ENCODE data around the gene SLC6A15. TPM values are rescaled to one million over a fixed set of nuclear protein-coding genes. Genes with fewer than 3 reads are reported as not detected.

SLC6A15 gene
- total RNA-seq, 1 experiment from 2014 or later = not detected

DNA sequence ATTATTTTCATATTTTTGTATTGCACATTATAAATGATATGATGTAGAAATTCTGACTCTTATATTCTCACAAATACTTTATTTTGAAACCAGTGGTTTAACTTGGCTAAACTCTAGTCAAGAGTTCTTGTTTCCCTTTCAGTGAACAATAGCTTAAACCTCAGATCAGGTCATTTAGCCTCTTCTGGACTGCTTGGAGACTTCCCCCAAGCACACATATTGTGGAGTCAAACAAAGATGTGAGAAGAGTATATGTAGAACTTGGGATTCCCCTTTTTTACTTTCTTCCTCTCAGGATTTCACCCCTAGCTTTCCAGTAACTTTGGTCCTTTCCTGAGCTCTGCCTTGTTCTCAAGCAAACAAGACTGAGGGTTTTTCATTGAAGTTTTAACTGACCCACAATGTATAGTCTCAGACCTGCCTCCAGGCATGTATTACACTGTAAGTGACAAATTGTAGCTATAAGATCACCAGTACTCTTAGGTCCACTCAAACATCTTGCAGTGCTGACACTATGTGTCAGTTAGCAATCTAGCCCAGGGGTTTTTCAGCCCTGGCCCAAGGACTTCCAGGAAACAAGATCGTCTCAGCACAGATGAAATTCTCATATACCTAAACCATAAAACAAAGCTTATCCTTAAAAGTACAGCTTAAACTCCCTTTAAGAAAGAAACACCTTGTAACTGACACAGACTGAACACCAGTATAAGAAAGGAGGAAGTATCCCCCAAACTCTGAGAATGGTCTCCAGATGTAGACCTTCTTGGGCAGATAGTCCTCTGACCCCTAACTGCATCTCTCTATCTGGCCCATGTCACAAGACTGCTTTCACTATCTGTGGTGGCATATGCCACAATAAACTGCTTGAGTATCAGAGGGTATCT lies 98.6 kb downstream of the SLC6A15 start:
- TF ChIP-seq, protein P1, sequence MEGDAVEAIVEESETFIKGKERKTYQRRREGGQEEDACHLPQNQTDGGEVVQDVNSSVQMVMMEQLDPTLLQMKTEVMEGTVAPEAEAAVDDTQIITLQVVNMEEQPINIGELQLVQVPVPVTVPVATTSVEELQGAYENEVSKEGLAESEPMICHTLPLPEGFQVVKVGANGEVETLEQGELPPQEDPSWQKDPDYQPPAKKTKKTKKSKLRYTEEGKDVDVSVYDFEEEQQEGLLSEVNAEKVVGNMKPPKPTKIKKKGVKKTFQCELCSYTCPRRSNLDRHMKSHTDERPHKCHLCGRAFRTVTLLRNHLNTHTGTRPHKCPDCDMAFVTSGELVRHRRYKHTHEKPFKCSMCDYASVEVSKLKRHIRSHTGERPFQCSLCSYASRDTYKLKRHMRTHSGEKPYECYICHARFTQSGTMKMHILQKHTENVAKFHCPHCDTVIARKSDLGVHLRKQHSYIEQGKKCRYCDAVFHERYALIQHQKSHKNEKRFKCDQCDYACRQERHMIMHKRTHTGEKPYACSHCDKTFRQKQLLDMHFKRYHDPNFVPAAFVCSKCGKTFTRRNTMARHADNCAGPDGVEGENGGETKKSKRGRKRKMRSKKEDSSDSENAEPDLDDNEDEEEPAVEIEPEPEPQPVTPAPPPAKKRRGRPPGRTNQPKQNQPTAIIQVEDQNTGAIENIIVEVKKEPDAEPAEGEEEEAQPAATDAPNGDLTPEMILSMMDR (IDR thresholded peaks at IDR 0.05; ENCODE audit: unreplicated experiment) = no peak
- DNase-seq = no peak
- Mint-ChIP-seq H3K27me3 (ENCODE audit: unreplicated experiment) (no peaks in the 10 kb centered on the region), H3K27ac (ENCODE audit: unreplicated experiment) (no peak overlapping the region), H3K4me1 (ENCODE audit: low read depth, unreplicated experiment) (no peaks in the 10 kb centered on the region), H3K36me3 (ENCODE audit: insufficient read depth, unreplicated experiment) (no peaks in the 10 kb centered on the region), H3K9me3 (ENCODE audit: low read depth, unreplicated experiment) (no peaks in the 10 kb centered on the region), H3K4me3 (ENCODE audit: low read depth, unreplicated experiment) (no peak overlapping the region)
- intact Hi-C loops (cut with micrococcal nuclease; ENCODE audit: unreplicated experiment) = no loop called here
- no TSS peak for BruUV-seq (replicated peaks)
- CTCF ChIA-PET = no interaction called here

DNA sequence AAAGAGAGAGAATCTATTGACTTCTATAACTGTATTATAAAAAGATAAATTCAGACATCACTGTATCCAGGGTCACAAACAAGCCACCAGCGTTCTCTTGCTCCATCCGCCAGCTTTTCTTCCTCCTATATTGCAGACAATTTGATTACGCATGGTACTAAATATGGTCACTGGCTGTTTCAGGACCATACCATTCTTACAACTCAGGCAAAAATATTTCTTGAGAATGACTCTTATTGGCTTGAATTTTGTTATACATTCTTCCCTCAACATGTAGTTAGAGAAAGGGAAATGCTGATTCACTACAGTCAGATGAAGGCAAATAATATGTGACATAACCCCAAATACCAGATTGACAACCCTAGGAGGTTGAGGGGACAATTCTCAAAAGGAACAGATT lies 101.3 kb downstream of the SLC6A15 start:
- H3K27me3 Mint-ChIP-seq (ENCODE audit: unreplicated experiment) = no peaks in the 10 kb centered on the region

DNA sequence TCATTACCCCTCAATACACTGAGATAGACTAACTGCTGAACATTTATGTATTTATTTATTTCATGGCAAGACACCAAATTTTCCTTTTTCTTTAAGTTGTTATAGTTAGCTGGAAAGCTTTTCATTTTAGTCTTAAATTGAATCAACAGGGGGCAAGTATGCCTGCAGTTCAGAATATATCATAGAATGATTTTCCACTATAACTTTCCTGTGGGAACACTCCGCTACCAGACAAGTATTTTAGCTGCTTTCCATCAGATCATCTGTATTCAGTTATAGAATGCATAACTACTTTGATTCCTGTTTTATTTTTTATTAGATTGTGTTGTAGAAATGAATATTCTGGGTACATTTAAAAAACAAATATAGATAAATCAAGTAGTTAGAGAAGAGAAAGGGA lies 102.0 kb downstream of the SLC6A15 start:
- intact Hi-C loops (cut with micrococcal nuclease; ENCODE audit: unreplicated experiment) = no loop called here
- H3K4me1 Mint-ChIP-seq (ENCODE audit: low read depth, unreplicated experiment) = no peaks in the 10 kb centered on the region
- no TSS peak for BruUV-seq (replicated peaks)
- CTCF ChIA-PET = no interaction called here
- H3K27me3 Mint-ChIP-seq (ENCODE audit: unreplicated experiment) = no peaks in the 10 kb centered on the region
- TF ChIP-seq, protein P1 (IDR thresholded peaks at IDR 0.05; ENCODE audit: unreplicated experiment) = no peak
- DNase-seq = no peak
- H3K9me3 Mint-ChIP-seq (ENCODE audit: low read depth, unreplicated experiment) = no peaks in the 10 kb centered on the region
- no peak overlapping the region for H3K4me3 Mint-ChIP-seq (ENCODE audit: low read depth, unreplicated experiment)
- H3K36me3 Mint-ChIP-seq (ENCODE audit: insufficient read depth, unreplicated experiment) = no peaks in the 10 kb centered on the region
- no peak overlapping the region for H3K27ac Mint-ChIP-seq (ENCODE audit: unreplicated experiment)

More for the DNA sequence above, 101.3 kb downstream of the SLC6A15 start:
- no peak for DNase-seq
- CTCF ChIA-PET = no interaction called here
- TF ChIP-seq, protein P1 (IDR thresholded peaks at IDR 0.05; ENCODE audit: unreplicated experiment) = no peak
- Mint-ChIP-seq H3K36me3 (ENCODE audit: insufficient read depth, unreplicated experiment) (no peaks in the 10 kb centered on the region), H3K4me3 (ENCODE audit: low read depth, unreplicated experiment) (no peak overlapping the region), H3K27ac (ENCODE audit: unreplicated experiment) (no peak overlapping the region), H3K4me1 (ENCODE audit: low read depth, unreplicated experiment) (no peaks in the 10 kb centered on the region), H3K9me3 (ENCODE audit: low read depth, unreplicated experiment) (no peaks in the 10 kb centered on the region)
- intact Hi-C loops (cut with micrococcal nuclease; ENCODE audit: unreplicated experiment) = no loop called here
- BruUV-seq (replicated peaks) = no TSS peak

Other genes starting within 250 kb of the SLC6A15 start
- gene TSPAN19, start 123.5 kb upstream of the SLC6A15 start, total RNA-seq (2022) = not detected in 2 replicates
- gene LRRIQ1, start 123.6 kb upstream of the SLC6A15 start, total RNA-seq (2022) = 1.4 and 2.1 TPM in 2 replicates

Data from Calu3 (cell line).